Dermis blood vessel endothelial cell (primary cell): Measurements from ENCODE around the gene CFLAR. TPM values are rescaled to one million over a fixed set of nuclear protein-coding genes. Genes with fewer than 3 reads are reported as not detected.
"Not testable (repeated sequence)": the region's sequence is repeated elsewhere in the genome, so short reads cannot be mapped to it uniquely, and the experiment has no call there.

Experiments
- DNase-seq: peaks from one replicate; pipeline ENCODE4 v3.0.0; 2010
- total RNA-seq: library from RNA; depleted of rRNA; stranded (reverse); fragments of >200 nt; gene quantifications from 2 replicates; pipeline ENCODE4 v1.2.3, GENCODE V29; 2014

CFLAR gene
- 174 and 316 TPM in 2 replicates for total RNA-seq

DNA sequence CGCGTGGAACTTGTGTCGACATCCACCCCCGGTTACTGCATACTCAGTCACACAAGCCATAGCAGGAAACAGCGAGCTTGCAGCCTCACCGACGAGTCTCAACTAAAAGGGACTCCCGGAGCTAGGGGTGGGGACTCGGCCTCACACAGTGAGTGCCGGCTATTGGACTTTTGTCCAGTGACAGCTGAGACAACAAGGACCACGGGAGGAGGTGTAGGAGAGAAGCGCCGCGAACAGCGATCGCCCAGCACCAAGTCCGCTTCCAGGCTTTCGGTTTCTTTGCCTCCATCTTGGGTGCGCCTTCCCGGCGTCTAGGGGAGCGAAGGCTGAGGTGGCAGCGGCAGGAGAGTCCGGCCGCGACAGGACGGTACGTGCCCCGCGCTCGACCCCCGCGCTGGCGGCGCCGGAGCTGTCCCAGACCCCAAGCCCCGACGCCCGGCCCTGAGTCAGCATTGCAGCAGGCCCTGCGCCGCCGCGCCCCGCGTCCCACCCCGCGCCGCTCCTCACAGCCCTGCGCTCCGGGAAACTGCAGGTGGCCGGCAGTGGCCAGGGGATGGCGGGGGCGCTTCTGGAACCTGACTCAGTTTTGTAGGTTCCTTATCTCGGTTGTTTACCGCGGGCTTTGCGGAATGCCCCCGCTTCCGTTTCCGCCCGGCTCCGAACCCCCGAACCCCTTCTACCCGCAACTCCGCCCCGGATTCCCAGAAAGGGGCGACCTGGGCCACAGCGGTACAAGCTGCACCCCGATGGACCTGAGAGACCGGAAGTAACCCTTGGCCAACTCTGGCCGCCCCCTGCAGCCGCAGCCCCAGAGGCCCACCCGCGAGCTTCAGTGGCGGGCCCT, at the start of gene CFLAR:
CFLAR (plus strand) TSS at position 50 of the 844 bp plus-strand sequence. CDS start 13,702 bp downstream, outside the sequence.
- DNase-seq = peak; percentile 71

- DNase-seq = peak; percentile 26
Observed at GRCh38 chr2:201070948-201071478, 45.0 kb upstream of the CFLAR start.

DNA sequence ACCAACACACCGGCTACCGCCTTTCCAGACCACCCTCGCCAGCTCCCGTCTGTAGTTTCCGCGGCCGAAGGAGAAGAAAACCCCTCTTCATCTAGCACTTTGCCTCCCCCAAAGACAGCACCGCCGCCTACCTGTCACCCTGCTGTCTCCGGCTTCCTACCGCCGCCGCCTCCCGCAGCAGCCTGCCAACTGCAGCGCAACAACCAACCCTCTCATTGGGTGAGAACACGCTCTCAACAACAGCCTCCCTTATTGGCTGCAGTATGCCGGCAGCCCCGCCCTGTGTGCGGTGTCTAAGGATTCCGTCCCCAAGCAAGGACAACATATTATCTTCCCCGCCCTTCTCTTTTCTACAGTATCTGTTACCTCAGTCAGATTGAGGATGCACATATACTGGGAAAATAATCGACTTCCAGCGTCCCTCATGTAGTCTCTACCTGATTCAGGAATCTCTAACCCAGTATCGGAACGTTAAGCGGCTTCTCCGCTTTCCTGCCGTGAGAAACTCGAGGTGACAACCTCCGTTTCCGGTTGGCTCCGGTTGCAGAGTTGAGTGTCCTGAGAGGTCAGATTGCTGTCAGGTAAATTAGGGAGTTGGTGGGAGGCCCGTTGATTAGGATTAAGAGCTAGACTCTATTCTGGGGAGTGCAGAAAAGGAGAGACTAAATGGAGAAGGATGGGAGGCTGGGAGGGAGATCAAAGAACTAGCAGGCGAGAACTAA, 44.3 kb upstream of the CFLAR start, which contains the start of the genes HYCC2 and NDUFB3:
HYCC2 (minus strand) TSS at position 193 of the 722 bp plus-strand sequence. CDS start 47,662 bp downstream, outside the sequence.
NDUFB3 (plus strand) TSS at position 523 of the 722 bp plus-strand sequence. CDS start 6,882 bp downstream, outside the sequence.
- DNase-seq = peak; percentile 97

GRCh38 chr2:201072201-201072530, 43.8 kb upstream of the CFLAR start:
- DNase-seq = no peak

- no peak for DNase-seq
Observed at GRCh38 chr2:201073071-201073470, 42.9 kb upstream of the CFLAR start.

DNA sequence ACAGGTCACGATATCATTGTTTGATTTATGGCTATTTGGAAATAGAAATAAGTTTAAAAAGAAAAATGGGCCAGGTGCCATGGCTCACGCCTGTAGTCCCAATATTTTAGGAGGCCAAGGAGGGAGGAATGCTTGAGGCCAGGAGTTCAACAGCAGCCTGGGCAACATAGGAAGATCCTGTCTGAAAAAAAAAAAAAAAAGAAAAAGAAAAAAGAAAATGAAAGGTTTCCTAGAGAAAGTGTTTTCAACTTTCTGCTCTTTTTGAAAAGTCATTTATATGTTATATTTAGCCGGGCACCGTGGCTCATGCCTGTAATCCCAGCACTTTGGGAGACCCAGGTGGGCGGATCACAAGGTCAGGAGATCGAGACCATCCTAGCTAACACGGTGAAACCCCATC, 41.0 kb upstream of the CFLAR start:
- DNase-seq = no peak

GRCh38 chr2:201084863-201085262, 31.1 kb upstream of the CFLAR start:
- no peak for DNase-seq

DNA sequence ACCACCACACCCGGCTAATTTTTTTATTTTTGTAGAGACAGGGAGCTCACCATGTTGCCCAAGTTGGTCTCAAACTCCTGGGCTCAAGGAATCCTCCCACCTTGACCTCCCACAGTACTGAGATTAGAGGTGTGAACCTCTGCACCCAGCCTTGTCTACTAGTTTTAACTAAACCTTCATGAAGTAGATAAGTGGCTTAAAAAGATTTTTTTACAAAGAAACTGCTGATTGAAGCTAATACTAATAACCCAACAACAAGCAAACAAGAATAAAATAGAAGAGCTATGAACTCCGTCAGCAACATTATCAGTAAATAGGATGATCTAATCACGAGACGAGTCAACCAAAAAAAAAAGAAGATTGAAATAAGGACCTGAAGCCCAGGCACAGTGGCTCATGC, 25.4 kb upstream of the CFLAR start:
- DNase-seq = no peak

GRCh38 chr2:201093573-201093972, 22.4 kb upstream of the CFLAR start:
- no peak for DNase-seq

GRCh38 chr2:201100497-201100896, 15.5 kb upstream of the CFLAR start:
- no peak for DNase-seq

GRCh38 chr2:201105759-201106158, 10.2 kb upstream of the CFLAR start:
- no peak for DNase-seq

- DNase-seq = no peak
Observed at GRCh38 chr2:201107624-201108023, 8.3 kb upstream of the CFLAR start.

DNA sequence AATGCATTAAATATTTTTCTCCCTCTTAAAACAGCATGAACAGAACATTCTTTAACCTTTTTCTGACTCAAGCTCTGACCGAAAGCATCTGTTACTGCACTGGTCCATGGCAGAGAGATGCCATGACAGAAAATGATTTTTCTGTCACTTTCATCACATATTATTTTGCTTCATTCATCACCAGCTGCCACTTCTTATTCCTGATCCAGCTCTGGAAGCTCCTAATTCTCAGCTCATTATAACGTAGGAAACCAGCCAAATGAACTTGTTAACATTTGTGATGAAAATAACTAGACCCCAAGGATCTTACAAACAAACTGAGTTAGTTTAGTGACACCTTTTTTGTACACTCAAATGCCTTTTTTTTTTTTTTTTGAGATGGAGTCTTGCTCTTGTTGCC, 7.6 kb upstream of the CFLAR start:
- no peak for DNase-seq

GRCh38 chr2:201109186-201109585, 6.8 kb upstream of the CFLAR start:
- no peak for DNase-seq

GRCh38 chr2:201110615-201111014, 5.3 kb upstream of the CFLAR start:
- no peak for DNase-seq

- DNase-seq = no peak
Observed at GRCh38 chr2:201111096-201111495, 4.9 kb upstream of the CFLAR start.

GRCh38 chr2:201114350-201114749, 1.6 kb upstream of the CFLAR start:
- DNase-seq = no peak

GRCh38 chr2:201114846-201115245, 1.1 kb upstream of the CFLAR start:
- no peak for DNase-seq

GRCh38 chr2:201116959-201117734, 1.2 kb downstream of the CFLAR start:
- DNase-seq = peak; percentile 94

- not testable (repeated sequence) for DNase-seq
Observed at GRCh38 chr2:201117735-201118094, 1.8 kb downstream of the CFLAR start.

DNA sequence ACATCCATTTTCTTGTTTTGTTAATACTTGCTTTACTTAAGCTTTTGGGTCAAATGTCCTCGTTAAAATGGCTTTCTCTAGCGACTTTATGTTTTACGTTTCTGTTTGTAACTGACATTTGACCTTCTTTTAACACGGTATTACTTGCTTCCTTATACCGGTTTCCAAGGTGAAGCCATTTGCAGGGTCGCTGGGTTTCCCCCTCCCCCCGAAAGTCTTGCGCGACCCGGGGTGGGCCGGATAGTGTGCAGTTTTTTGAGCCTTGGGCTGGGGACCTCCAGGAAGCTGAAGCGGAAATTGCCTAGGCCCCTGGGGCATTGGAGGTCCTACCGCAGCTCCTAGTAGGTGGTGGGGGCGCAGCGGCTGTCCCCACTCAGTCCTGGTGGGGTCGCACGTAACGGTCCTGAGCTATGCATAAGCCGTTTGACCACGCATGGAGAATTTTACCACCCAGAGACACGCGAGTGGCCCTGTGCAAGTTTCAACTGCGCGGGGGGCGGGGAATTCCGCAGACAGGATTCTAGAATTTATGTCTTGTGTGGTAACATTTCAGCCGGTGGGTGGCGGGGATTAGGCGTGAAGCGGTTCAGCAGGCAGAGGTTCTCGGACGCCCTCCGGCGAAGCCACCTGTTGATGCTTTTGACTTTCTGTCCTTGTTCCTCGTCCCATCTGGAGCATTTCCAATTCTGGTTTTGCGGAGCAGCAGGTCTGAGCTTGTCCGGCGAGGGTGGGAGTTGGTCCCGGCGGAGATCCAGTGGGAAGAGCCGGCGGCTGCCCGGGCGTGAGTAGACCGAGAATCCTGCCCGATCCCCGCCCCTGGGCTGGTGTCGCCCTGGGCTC, 2.4 kb downstream of the CFLAR start:
- DNase-seq = peak; percentile 92
